ENCODE data around the gene EYA4.

DNA sequence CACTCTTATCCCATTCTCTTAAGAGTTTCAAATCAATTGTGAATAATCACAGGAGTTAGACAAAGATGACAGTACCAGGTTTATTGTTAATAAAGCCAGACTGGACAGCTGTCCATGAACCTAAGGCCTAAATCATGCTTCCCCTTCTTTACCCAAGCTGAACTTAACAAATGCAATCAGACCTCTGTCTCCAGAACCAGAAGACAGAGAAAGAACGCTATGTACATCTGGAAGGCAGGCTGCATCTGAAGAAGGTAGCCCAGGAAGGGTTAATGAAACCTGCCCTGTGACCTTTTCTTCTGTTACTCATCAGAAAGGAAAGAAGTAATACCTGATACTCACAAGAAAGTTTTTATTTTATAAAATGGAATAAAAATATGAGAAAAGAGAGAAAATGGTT lies 118.6 kb downstream of the EYA4 start:
- TF ChIP-seq EZH2 (IDR thresholded peaks at IDR 0.05) (no peak), POLR2AphosphoS5 (IDR thresholded peaks at IDR 0.05; ENCODE audit: borderline replicate concordance, low read depth, low read length) (no peak), FOXP2 (optimal IDR thresholded peaks at IDR 0.05; ENCODE audit: control extremely low read depth, extremely low read length, insufficient read depth) (no peak)

All from SK-N-MC (cell line).